ENCODE results near the gene EIF2B2. TPM values are rescaled to one million over a fixed set of nuclear protein-coding genes. Genes with fewer than 3 reads are reported as not detected.

Gene EIF2B2
- polyA plus RNA-seq, 3 donors, result 69.8 to 74.4 (median 73.9) TPM

Other genes starting within 250 kb of the EIF2B2 start
- gene YLPM1, start 239.6 kb upstream of the EIF2B2 start, polyA plus RNA-seq (ENCODE audit: insufficient read length in 3 of 3), result 100 to 1,000 TPM in 1 of 3 donors, 10 to 100 TPM in 2; 88.8 to 101 (median 89.5) TPM
- gene PROX2, start 126.8 kb upstream of the EIF2B2 start, polyA plus RNA-seq (ENCODE audit: insufficient read length in 3 of 3), result under 1 TPM; 0.39 to 0.86 (median 0.74) TPM
- gene DLST, start 121.0 kb upstream of the EIF2B2 start, polyA plus RNA-seq (ENCODE audit: insufficient read length in 3 of 3), result 100 to 1,000 TPM; 124 to 131 (median 126) TPM
- 1 to 10 TPM in 2 of 3 donors, under 1 TPM in 1; 0.74 to 1.6 (median 1.1) TPM for gene RPS6KL1, start 79.7 kb upstream of the EIF2B2 start, polyA plus RNA-seq (ENCODE audit: insufficient read length in 3 of 3)
- 1 to 10 TPM; 6.9 to 8.2 (median 7.0) TPM for gene PGF, start 47.3 kb upstream of the EIF2B2 start, polyA plus RNA-seq (ENCODE audit: insufficient read length in 3 of 3)
- 10 to 100 TPM; 35.7 to 37.4 (median 36.2) TPM for gene MLH3, start 48.5 kb downstream of the EIF2B2 start, polyA plus RNA-seq (ENCODE audit: insufficient read length in 3 of 3)
- gene ACYP1, start 61.1 kb downstream of the EIF2B2 start, polyA plus RNA-seq (ENCODE audit: insufficient read length in 3 of 3), result 10 to 100 TPM; 28.1 to 31.1 (median 29.3) TPM
- gene ZC2HC1C, start 66.7 kb downstream of the EIF2B2 start, polyA plus RNA-seq (ENCODE audit: insufficient read length in 3 of 3), result 1 to 10 TPM; 7.3 to 9.9 (median 9.0) TPM
- 100 to 1,000 TPM; 118 to 134 (median 127) TPM for gene NEK9, start 124.1 kb downstream of the EIF2B2 start, polyA plus RNA-seq (ENCODE audit: insufficient read length in 3 of 3)
- gene TMED10, start 173.7 kb downstream of the EIF2B2 start, polyA plus RNA-seq (ENCODE audit: insufficient read length in 3 of 3), result 100 to 1,000 TPM; 262 to 301 (median 284) TPM